Panc1 (cell line): Measurements from ENCODE around the gene COL1A1. TPM values are rescaled to one million over a fixed set of nuclear protein-coding genes. Genes with fewer than 3 reads are reported as not detected.
A peak's percentile ranks its signal among the peaks of the same experiment; 100 is the strongest.

ENCODE experiments used
- ATAC-seq: fragments of 200-7000 bp; cut with Tn5 transposase; 2 replicates; pipeline ENCODE4 v1.9.1; 2020; ENCODE audit warnings: mild to moderate bottlenecking, moderate library complexity
- BruUV-seq: library from RNA; stranded (reverse); fragments of 400-500 nt; replicated peaks from 2 replicates; lab custom pipeline; 2021; lab: Mats Ljungman, UMichigan
- CTCF ChIA-PET: fragments of 300-600 bp; sonication (Branson Sonifier 250); formaldehyde crosslinking; loops from one replicate; lab custom pipeline; 2022; ENCODE audit warnings: antibody characterized with exemption; lab: Charles Lee
- POLR2A ChIA-PET: fragments of 300-600 bp; sonication (Branson Sonifier 250); formaldehyde crosslinking; loops from one replicate; lab custom pipeline; 2022; ENCODE audit warnings: antibody characterized with exemption; lab: Charles Lee
- DNase-seq: peaks from one replicate; pipeline ENCODE4 v3.0.0-alpha.2; 2010; ENCODE audit warnings: low read depth, low spot score
- H3K27ac ChIP-seq: 2 replicates; pipeline ENCODE4 v1.5.1; 2011; ENCODE audit warnings: mild to moderate bottlenecking, low read length, inconsistent platforms
- H3K27me3 ChIP-seq: fragments of 200-500 bp; sonication (Bioruptor generic); 2 replicates; pipeline ENCODE4 v1.6.0; 2014; ENCODE audit warnings: low read length, inconsistent platforms; ENCODE audit not compliant: control insufficient read depth, insufficient read depth
- H3K36me3 ChIP-seq: fragments of 200-500 bp; sonication (Bioruptor generic); 2 replicates; pipeline ENCODE4 v1.5.1; 2014; ENCODE audit warnings: inconsistent platforms, mild to moderate bottlenecking, low read length, moderate library complexity; ENCODE audit not compliant: control insufficient read depth, insufficient read depth
- H3K4me1 ChIP-seq: 2 replicates; pipeline ENCODE4 v1.5.1; 2011; ENCODE audit warnings: inconsistent platforms, mild to moderate bottlenecking, low read length, moderate library complexity; ENCODE audit not compliant: control insufficient read depth, insufficient read depth
- H3K4me3 ChIP-seq, 2 experiments: 2 replicates each; pipeline ENCODE4 v1.5.1; 2011 to 2012; ENCODE audit warnings: low read depth in 2 of 2, low read length in 2 of 2, mild to moderate bottlenecking in 2 of 2, inconsistent platforms in 1 of 2, moderate library complexity in 1 of 2
- H3K9me3 ChIP-seq: fragments of 200-500 bp; sonication (Bioruptor generic); 2 replicates; pipeline ENCODE4 v1.5.1; 2014; ENCODE audit warnings: low read depth, mild to moderate bottlenecking, inconsistent platforms, low read length, moderate library complexity; ENCODE audit not compliant: control insufficient read depth, insufficient read depth
- POLR2AphosphoS5 ChIP-seq: IDR thresholded peaks from 2 replicates; pipeline ENCODE4 v1.6.1; 2012; ENCODE audit warnings: mild to moderate bottlenecking, low read depth, low read length, moderate library complexity
- SIN3A ChIP-seq: IDR thresholded peaks from 2 replicates; pipeline ENCODE4 v1.6.1; 2012; ENCODE audit warnings: low read depth, mild to moderate bottlenecking, low read length, moderate library complexity, borderline replicate concordance; ENCODE audit not compliant: insufficient read depth
- in situ Hi-C: cut with HindIII; loops from 2 replicates; pipeline ENCODE4 v1.10.0; 2016; ENCODE audit warnings: low sequenced_read_pairs, low pct_unique_long_range_greater_than_20kb
- intact Hi-C: fragments of 100-400 bp; cut with micrococcal nuclease; formaldehyde crosslinking; loops from one replicate; pipeline ENCODE4 v1.10.0; 2022; ENCODE audit not compliant: unreplicated experiment
- total RNA-seq: library from RNA; stranded (reverse); gene quantifications from one replicate; pipeline ENCODE4 v1.2.1, GENCODE V29; 2021; ENCODE audit not compliant: unreplicated experiment
- TF ChIP-seq, protein P1 (sequence below): fragments of 450-650 bp; IDR thresholded peaks from 2 replicates; pipeline ENCODE4 v1.5.1; 2017; ENCODE audit warnings: mild to moderate bottlenecking
- TF ChIP-seq, protein P2 (sequence below), 2 experiments: IDR thresholded peaks; 2 replicates each; pipeline ENCODE4 v1.6.1; 2011 to 2012; ENCODE audit warnings: low read depth in 2 of 2, control low read depth in 1 of 2, low read length in 1 of 2, mild to moderate bottlenecking in 1 of 2, moderate library complexity in 1 of 2; ENCODE audit not compliant: insufficient read depth in 1 of 2

COL1A1 gene
- total RNA-seq, 1 experiment from 2014 or later: 52.7 TPM

DNA sequence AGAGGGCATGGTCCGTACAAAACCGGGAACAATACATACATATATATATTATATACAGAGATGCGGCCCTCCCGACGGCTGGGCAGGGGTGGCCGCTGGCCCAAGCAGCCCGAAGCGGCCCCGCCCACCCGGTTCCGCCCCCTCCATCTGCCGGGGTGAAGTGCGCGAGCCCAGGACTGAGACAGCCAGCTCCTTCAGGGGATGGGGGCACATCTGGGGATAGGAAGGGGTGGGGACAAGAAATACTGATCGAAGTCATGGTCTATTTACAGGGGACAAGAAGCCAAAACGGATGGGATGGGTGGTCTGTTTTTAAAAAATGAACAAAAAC, 67.7 kb downstream of the COL1A1 start:
- TF ChIP-seq, protein P1, sequence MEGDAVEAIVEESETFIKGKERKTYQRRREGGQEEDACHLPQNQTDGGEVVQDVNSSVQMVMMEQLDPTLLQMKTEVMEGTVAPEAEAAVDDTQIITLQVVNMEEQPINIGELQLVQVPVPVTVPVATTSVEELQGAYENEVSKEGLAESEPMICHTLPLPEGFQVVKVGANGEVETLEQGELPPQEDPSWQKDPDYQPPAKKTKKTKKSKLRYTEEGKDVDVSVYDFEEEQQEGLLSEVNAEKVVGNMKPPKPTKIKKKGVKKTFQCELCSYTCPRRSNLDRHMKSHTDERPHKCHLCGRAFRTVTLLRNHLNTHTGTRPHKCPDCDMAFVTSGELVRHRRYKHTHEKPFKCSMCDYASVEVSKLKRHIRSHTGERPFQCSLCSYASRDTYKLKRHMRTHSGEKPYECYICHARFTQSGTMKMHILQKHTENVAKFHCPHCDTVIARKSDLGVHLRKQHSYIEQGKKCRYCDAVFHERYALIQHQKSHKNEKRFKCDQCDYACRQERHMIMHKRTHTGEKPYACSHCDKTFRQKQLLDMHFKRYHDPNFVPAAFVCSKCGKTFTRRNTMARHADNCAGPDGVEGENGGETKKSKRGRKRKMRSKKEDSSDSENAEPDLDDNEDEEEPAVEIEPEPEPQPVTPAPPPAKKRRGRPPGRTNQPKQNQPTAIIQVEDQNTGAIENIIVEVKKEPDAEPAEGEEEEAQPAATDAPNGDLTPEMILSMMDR: no peak
- TF ChIP-seq, protein P2, sequence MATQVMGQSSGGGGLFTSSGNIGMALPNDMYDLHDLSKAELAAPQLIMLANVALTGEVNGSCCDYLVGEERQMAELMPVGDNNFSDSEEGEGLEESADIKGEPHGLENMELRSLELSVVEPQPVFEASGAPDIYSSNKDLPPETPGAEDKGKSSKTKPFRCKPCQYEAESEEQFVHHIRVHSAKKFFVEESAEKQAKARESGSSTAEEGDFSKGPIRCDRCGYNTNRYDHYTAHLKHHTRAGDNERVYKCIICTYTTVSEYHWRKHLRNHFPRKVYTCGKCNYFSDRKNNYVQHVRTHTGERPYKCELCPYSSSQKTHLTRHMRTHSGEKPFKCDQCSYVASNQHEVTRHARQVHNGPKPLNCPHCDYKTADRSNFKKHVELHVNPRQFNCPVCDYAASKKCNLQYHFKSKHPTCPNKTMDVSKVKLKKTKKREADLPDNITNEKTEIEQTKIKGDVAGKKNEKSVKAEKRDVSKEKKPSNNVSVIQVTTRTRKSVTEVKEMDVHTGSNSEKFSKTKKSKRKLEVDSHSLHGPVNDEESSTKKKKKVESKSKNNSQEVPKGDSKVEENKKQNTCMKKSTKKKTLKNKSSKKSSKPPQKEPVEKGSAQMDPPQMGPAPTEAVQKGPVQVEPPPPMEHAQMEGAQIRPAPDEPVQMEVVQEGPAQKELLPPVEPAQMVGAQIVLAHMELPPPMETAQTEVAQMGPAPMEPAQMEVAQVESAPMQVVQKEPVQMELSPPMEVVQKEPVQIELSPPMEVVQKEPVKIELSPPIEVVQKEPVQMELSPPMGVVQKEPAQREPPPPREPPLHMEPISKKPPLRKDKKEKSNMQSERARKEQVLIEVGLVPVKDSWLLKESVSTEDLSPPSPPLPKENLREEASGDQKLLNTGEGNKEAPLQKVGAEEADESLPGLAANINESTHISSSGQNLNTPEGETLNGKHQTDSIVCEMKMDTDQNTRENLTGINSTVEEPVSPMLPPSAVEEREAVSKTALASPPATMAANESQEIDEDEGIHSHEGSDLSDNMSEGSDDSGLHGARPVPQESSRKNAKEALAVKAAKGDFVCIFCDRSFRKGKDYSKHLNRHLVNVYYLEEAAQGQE (IDR thresholded peaks at IDR 0.05; ENCODE audit: insufficient read depth in 1 of 2, low read depth in 2 of 2, low read length in 1 of 2): no peak
- TF ChIP-seq SIN3A: 0 out of 2 replicates have a peak, but pooled peaks have one; percentile 45
- no peak for TF ChIP-seq POLR2AphosphoS5
- ChIA-PET CTCF (no interaction called here), POLR2A (no interaction called here)
- Histone ChIP-seq H3K27ac (no peak overlapping the region; the same call in 1 of the 2 replicates), H3K4me1 (peaks cover 24% of the 10 kb centered on the region), H3K9me3 (no peaks in the 10 kb centered on the region), H3K36me3 (peaks cover 5% of the 10 kb centered on the region), H3K27me3 (no peaks in the 10 kb centered on the region), H3K4me3 (no peak overlapping the region)
- in situ Hi-C loops: no loop called here
- ATAC-seq (no peak), DNase-seq (no peak)
- BruUV-seq: no TSS peak
- intact Hi-C loops: no loop called here

Other genes starting within 250 kb of the COL1A1 start
- gene DLX4, start 232.4 kb downstream of the COL1A1 start, total RNA-seq: 11.2 TPM
- 2.9 TPM for gene DLX3, start 206.4 kb downstream of the COL1A1 start, total RNA-seq
- gene ITGA3, start 145.5 kb downstream of the COL1A1 start, total RNA-seq: 439 TPM
- 46.0 TPM for gene PDK2, start 106.3 kb downstream of the COL1A1 start, total RNA-seq
- 6.9 TPM for gene SAMD14, start 71.5 kb downstream of the COL1A1 start, total RNA-seq
- gene PPP1R9B, start 51.0 kb downstream of the COL1A1 start, total RNA-seq: 114 TPM
- not detected for gene SGCA, start 35.6 kb downstream of the COL1A1 start, total RNA-seq
- gene TMEM92, start 72.8 kb upstream of the COL1A1 start, total RNA-seq: 0.54 TPM
- gene XYLT2, start 144.5 kb upstream of the COL1A1 start, total RNA-seq: 28.5 TPM
- gene MRPL27, start 171.6 kb upstream of the COL1A1 start, total RNA-seq: 136 TPM
- gene EME1, start 171.6 kb upstream of the COL1A1 start, total RNA-seq: 15.3 TPM
- 167 TPM for gene LRRC59, start 195.9 kb upstream of the COL1A1 start, total RNA-seq
- 17.2 TPM for gene ACSF2, start 224.6 kb upstream of the COL1A1 start, total RNA-seq